ENCODE measurements around the gene NHSL1. TPM values are rescaled to one million over a fixed set of nuclear protein-coding genes. Genes with fewer than 3 reads are reported as not detected.

NHSL1 gene
- total and polyA plus RNA-seq, 2 of the 8 experiments (the other 6 are each of a cell fraction or from before 2014, with no cell fraction given) = 7.2 to 32.4 TPM

DNA sequence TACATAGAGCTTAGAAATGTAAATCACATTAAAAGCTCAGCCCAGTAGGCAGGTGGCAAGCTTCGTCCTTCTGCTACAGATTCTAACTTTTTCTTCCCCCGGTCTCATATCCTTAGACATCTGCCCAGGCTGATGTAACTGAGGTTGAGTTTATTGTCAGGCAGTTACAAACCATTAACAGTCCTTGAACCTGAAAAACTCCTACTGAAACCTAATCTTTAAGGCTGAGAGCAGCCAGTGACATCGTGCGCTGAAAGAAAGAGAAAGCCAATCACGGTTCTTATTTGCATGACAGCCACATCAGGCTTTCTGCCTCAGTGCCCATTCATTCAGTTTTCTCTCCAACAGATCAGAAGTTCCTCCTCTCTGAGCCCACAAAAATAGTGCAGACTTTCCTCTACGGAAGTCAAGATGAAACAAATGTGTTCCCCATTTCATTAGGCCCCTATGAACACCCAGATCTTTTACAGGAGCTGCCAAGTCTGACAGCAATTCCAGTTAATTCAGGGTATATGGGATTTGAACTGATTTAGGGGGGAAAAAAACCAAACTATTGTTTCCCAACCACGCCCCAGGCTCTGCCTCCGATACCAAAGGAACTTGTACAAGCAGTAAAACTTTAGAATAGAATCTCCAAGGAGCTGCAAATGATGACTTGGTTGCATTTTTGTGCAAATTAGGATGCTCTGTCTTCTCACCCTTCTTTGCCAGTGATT, at the start of gene NHSL1 (continued):
- no peak for TF ChIP-seq POU5F1 (IDR thresholded peaks at IDR 0.05; ENCODE audit: low read depth, low read length)
- peak in 1 of 2 experiments; percentile 49; a peak in 1 of 3 replicates for TF ChIP-seq POLR2A (IDR thresholded peaks at IDR 0.05; ENCODE audit: control extremely low read depth in 1 of 2, low read depth in 2 of 2, low read length in 2 of 2)
- TF ChIP-seq RAD21 (IDR thresholded peaks at IDR 0.05 in 1 of 2, conservative IDR thresholded peaks at IDR 0.05 in 1 of 2; ENCODE audit: low read depth in 2 of 2, low read length in 2 of 2) = no peak
- TF ChIP-seq CHD2 (IDR thresholded peaks at IDR 0.05; ENCODE audit: low read length) = no peak
- no peak for TF ChIP-seq HDAC6 (IDR thresholded peaks at IDR 0.05; ENCODE audit: low read depth, low read length)
- TF ChIP-seq RBBP5 (IDR thresholded peaks at IDR 0.05; ENCODE audit: borderline replicate concordance, low read depth, low read length) = no peak
- TF ChIP-seq SIRT6 (IDR thresholded peaks at IDR 0.05; ENCODE audit: low read length) = no peak
- TF ChIP-seq SUZ12 (IDR thresholded peaks at IDR 0.05; ENCODE audit: low read length) = no peak
- TF ChIP-seq, protein P1, sequence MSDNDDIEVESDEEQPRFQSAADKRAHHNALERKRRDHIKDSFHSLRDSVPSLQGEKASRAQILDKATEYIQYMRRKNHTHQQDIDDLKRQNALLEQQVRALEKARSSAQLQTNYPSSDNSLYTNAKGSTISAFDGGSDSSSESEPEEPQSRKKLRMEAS (IDR thresholded peaks at IDR 0.05) = 0 out of 2 replicates have a peak, but pooled peaks have one; percentile 24
- TF ChIP-seq NRF1 (IDR thresholded peaks at IDR 0.05; ENCODE audit: low read depth, low read length) = no peak
- TF ChIP-seq TEAD4 (IDR thresholded peaks at IDR 0.05; ENCODE audit: low read depth, low read length) = no peak
- no peak for TF ChIP-seq GABPA (IDR thresholded peaks at IDR 0.05; ENCODE audit: borderline replicate concordance, insufficient read depth, low read length)
- no peak for TF ChIP-seq CBX8 (IDR thresholded peaks at IDR 0.05; ENCODE audit: borderline replicate concordance, low read depth, low read length)
- TF ChIP-seq CTBP2 (IDR thresholded peaks at IDR 0.05; ENCODE audit: borderline replicate concordance, insufficient read depth, insufficient read length, low read length) = no peak
- TF ChIP-seq EP300 (IDR thresholded peaks at IDR 0.05; ENCODE audit: borderline replicate concordance in 1 of 2, low read depth in 2 of 2, low read length in 2 of 2) = no peak
- TF ChIP-seq ZNF274 (IDR thresholded peaks at IDR 0.05; ENCODE audit: borderline replicate concordance, extremely low read depth, low read length) = no peak
- peak; percentile 50 for TF ChIP-seq SAP30 (IDR thresholded peaks at IDR 0.05; ENCODE audit: insufficient read depth, insufficient replicate concordance, low read length)
- TF ChIP-seq KDM5A (IDR thresholded peaks at IDR 0.05; ENCODE audit: low read length) = no peak
- no peak for TF ChIP-seq CBX5 (IDR thresholded peaks at IDR 0.05; ENCODE audit: low read depth, low read length)
- 0 out of 2 replicates have a peak, but pooled peaks have one; percentile 51 for TF ChIP-seq TAF1 (IDR thresholded peaks at IDR 0.05; ENCODE audit: low read depth, low read length)
- TF ChIP-seq TBP (IDR thresholded peaks at IDR 0.05; ENCODE audit: low read depth, low read length) = peak; percentile 2; the same call in 1 of the 2 replicates
- TF ChIP-seq RXRA (IDR thresholded peaks at IDR 0.05; ENCODE audit: insufficient read depth, low read depth, low read length) = no peak
- TF ChIP-seq TAF7 (optimal IDR thresholded peaks at IDR 0.05; ENCODE audit: borderline replicate concordance, low read depth, low read length) = no peak
- no peak for TF ChIP-seq POLR2AphosphoS5 (IDR thresholded peaks at IDR 0.05; ENCODE audit: low read depth, low read length)
- no peak for TF ChIP-seq EGR1 (IDR thresholded peaks at IDR 0.05; ENCODE audit: borderline replicate concordance, low read depth, low read length)
